Keratinocyte (primary cell): ENCODE data around the gene BRSK1. TPM values are rescaled to one million over a fixed set of nuclear protein-coding genes. Genes with fewer than 3 reads are reported as not detected.
A peak's percentile ranks its signal among the peaks of the same experiment; 100 is the strongest.

Source experiments
- DNase-seq: peaks from one replicate; pipeline ENCODE4 v3.0.0-alpha.2; 2011; ENCODE audit warnings: low read depth, missing footprints, low spot score
- FAIRE-seq: peaks from 2 replicates; lab custom pipeline; 2011; peaks lifted over from hg19 to GRCh38; lab: Jason Lieb, UNC
- H2AFZ ChIP-seq: 2 replicates; pipeline ENCODE4 v1.6.0; 2012; ENCODE audit warnings: low read length, control low read depth, inconsistent platforms; ENCODE audit not compliant: control insufficient read depth
- H3K27ac ChIP-seq: 2 replicates; pipeline ENCODE4 v1.5.1; 2011; ENCODE audit warnings: low read length; ENCODE audit not compliant: control insufficient read depth, insufficient read depth
- H3K27me3 ChIP-seq: 3 replicates; pipeline ENCODE4 v1.6.0; 2011; ENCODE audit warnings: low read length; ENCODE audit not compliant: control insufficient read depth, insufficient read depth; ENCODE audit errors: extremely low read depth
- H3K36me3 ChIP-seq, 2 experiments: 2 replicates in 1 of 2; 3 replicates in 1 of 2; pipeline ENCODE4 v1.5.1; 2011; ENCODE audit warnings: low read length in 2 of 2, mild to moderate bottlenecking in 1 of 2; ENCODE audit not compliant: control insufficient read depth in 2 of 2, insufficient read depth in 2 of 2; ENCODE audit errors: extremely low read depth in 1 of 2
- H3K4me1 ChIP-seq: 3 replicates; pipeline ENCODE4 v1.5.1; 2011; ENCODE audit warnings: low read length; ENCODE audit not compliant: control insufficient read depth, insufficient read depth; ENCODE audit errors: extremely low read depth
- H3K4me2 ChIP-seq: 3 replicates; pipeline ENCODE4 v1.6.0; 2011; ENCODE audit warnings: low read depth, low read length; ENCODE audit not compliant: control insufficient read depth, insufficient read depth; ENCODE audit errors: extremely low read depth
- H3K4me3 ChIP-seq, 3 experiments: fragments of 200-600 bp in 1 of 3; sonication (generic) in 1 of 3; 2 replicates in 2 of 3; 3 replicates in 1 of 3; pipeline ENCODE4 v1.5.1; 2011 to 2016; ENCODE audit warnings: low read length in 3 of 3, mild to moderate bottlenecking in 3 of 3, control low read depth in 2 of 3, inconsistent platforms in 1 of 3, low read depth in 1 of 3, mixed read lengths in 1 of 3, mixed run types in 1 of 3, moderate library complexity in 1 of 3; ENCODE audit not compliant: control insufficient read depth in 2 of 3, insufficient read depth in 2 of 3; ENCODE audit errors: extremely low read depth in 1 of 3
- H3K79me2 ChIP-seq: 2 replicates; pipeline ENCODE4 v1.6.0; 2012; ENCODE audit warnings: low read length; ENCODE audit not compliant: control insufficient read depth, insufficient read depth
- H3K9ac ChIP-seq: 3 replicates; pipeline ENCODE4 v1.6.0; 2011; ENCODE audit warnings: low read length; ENCODE audit not compliant: control insufficient read depth, insufficient read depth; ENCODE audit errors: extremely low read depth
- H3K9me1 ChIP-seq: 3 replicates; pipeline ENCODE4 v1.6.0; 2011; ENCODE audit warnings: low read length; ENCODE audit not compliant: control insufficient read depth, insufficient read depth; ENCODE audit errors: extremely low read depth
- H3K9me3 ChIP-seq: 2 replicates; pipeline ENCODE4 v1.5.1; 2012; ENCODE audit warnings: low read depth, low read length; ENCODE audit not compliant: control insufficient read depth
- H4K20me1 ChIP-seq: 3 replicates; pipeline ENCODE4 v1.6.0; 2011; ENCODE audit warnings: low read length; ENCODE audit not compliant: control insufficient read depth, insufficient read depth; ENCODE audit errors: extremely low read depth
- CTCF ChIP-seq, 3 experiments: IDR thresholded peaks in 1 of 3; conservative IDR thresholded peaks in 1 of 3; optimal IDR thresholded peaks in 1 of 3; 2 replicates in 2 of 3; 3 replicates in 1 of 3; pipeline versions ENCODE3 to v1.5.1; 2011; ENCODE audit warnings: low read length in 3 of 3, mild to moderate bottlenecking in 3 of 3, moderate library complexity in 2 of 3, control low read depth in 1 of 3, inconsistent platforms in 1 of 3; ENCODE audit not compliant: insufficient read depth in 2 of 3; ENCODE audit errors: extremely low read depth in 1 of 3
- EZH2 ChIP-seq: IDR thresholded peaks from one replicate; pipeline ENCODE4 v1.6.1; 2012; ENCODE audit warnings: inconsistent platforms, mild to moderate bottlenecking, low read length, moderate library complexity
- dilution Hi-C: fragments of 300-500 bp; cut with MboI; formaldehyde crosslinking; loops from one replicate; pipeline ENCODE4 v1.7.0; 2020; ENCODE audit warnings: low sequenced_read_pairs; ENCODE audit not compliant: extremely low pct_ligation_motif_present
- polyA plus RNA-seq, 5 experiments: library from polyadenylated mRNA; depleted of rRNA in 3 of 5; stranded (reverse) in 3 of 5; stranded (forward) in 1 of 5; unstranded in 1 of 5; fragments of >200 nt; gene quantifications; 1 replicate in 1 of 5; 2 replicates in 3 of 5; 3 replicates in 1 of 5; pipeline versions ENCODE4 v1.2.1 to v1.2.3, GENCODE V29; 2011 to 2012; ENCODE audit warnings: missing spikeins in 2 of 5, low read depth in 1 of 5, low replicate concordance in 1 of 5

Gene BRSK1
- polyA plus RNA-seq, 1 donor (not counting 4 experiments of a cell fraction or from before 2014, with no cell fraction given) = 0.46 TPM

GRCh38 chr19:55341595-55342531, 58.1 kb downstream of the BRSK1 start:
- dilution Hi-C loops = no loop called here
- Histone ChIP-seq H3K27ac (no peak overlapping the region), H3K9ac (no peak overlapping the region), H2AFZ (no peak overlapping the region), H4K20me1 (no peaks in the 10 kb centered on the region), H3K9me3 (no peaks in the 10 kb centered on the region), H3K9me1 (no peaks in the 10 kb centered on the region), H3K36me3 (peaks cover 0 to 10% of the 10 kb centered on the region in 2 experiments), H3K4me3 (peak overlapping the region in 1 of 3 experiments; percentile 64), H3K4me2 (peak overlapping the region; percentile 60), H3K4me1 (peaks cover 23% of the 10 kb centered on the region), H3K27me3 (no peaks in the 10 kb centered on the region), H3K79me2 (peaks cover 5% of the 10 kb centered on the region)
- no peak for TF ChIP-seq CTCF (optimal IDR thresholded peaks at IDR 0.05 in 1 of 3, IDR thresholded peaks at IDR 0.05 in 1 of 3, conservative IDR thresholded peaks at IDR 0.05 in 1 of 3; ENCODE audit: extremely low read depth in 1 of 3, insufficient read depth in 2 of 3, low read length in 3 of 3)
- DNase-seq = no peak
- no peak for FAIRE-seq

- H3K4me2 ChIP-seq = no peak overlapping the region
- no peaks in the 10 kb centered on the region for H4K20me1 ChIP-seq
- H3K4me1 ChIP-seq = peaks cover 15% of the 10 kb centered on the region
- DNase-seq (no peak), FAIRE-seq (no peak)
- peaks cover 0 to 14% of the 10 kb centered on the region in 2 experiments for H3K36me3 ChIP-seq
- dilution Hi-C loops = no loop called here
- no peaks in the 10 kb centered on the region for H3K9me1 ChIP-seq
- no peak overlapping the region for H3K27ac ChIP-seq
- H3K4me3 ChIP-seq = no peak overlapping the region
- H3K27me3 ChIP-seq = no peaks in the 10 kb centered on the region
- peaks cover 5% of the 10 kb centered on the region for H3K79me2 ChIP-seq
- H3K9ac ChIP-seq = no peak overlapping the region
- no peaks in the 10 kb centered on the region for H3K9me3 ChIP-seq
- no peak for TF ChIP-seq EZH2
- TF ChIP-seq CTCF (optimal IDR thresholded peaks at IDR 0.05 in 1 of 3, IDR thresholded peaks at IDR 0.05 in 1 of 3, conservative IDR thresholded peaks at IDR 0.05 in 1 of 3; ENCODE audit: extremely low read depth in 1 of 3, insufficient read depth in 2 of 3, low read length in 3 of 3) = no peak
- no peak overlapping the region for H2AFZ ChIP-seq
Measured at GRCh38 chr19:55344444-55344843, 60.6 kb downstream of the BRSK1 start.
